Measurements from ENCODE around the gene SUPT3H. TPM values are rescaled to one million over a fixed set of nuclear protein-coding genes. Genes with fewer than 3 reads are reported as not detected.

Gene SUPT3H
- total RNA-seq, 1 donor from 2014 or later = 12.4 TPM

GRCh38 chr6:44782892-44783291 lies 594.8 kb downstream of the SUPT3H start:
- H3K4me3 Mint-ChIP-seq = no peak overlapping the region
- DNase-seq = no peak
- peaks cover 12% of the 10 kb centered on the region for H3K9me3 Mint-ChIP-seq
- no peak overlapping the region for H3K27ac Mint-ChIP-seq
- intact Hi-C loops (cut with micrococcal nuclease) = no loop called here
- no peaks in the 10 kb centered on the region for H3K36me3 Mint-ChIP-seq (ENCODE audit: low read depth)
- H3K4me1 Mint-ChIP-seq = peaks cover 7% of the 10 kb centered on the region
- H3K27me3 Mint-ChIP-seq = no peaks in the 10 kb centered on the region

- no peaks in the 10 kb centered on the region for H3K27me3 Mint-ChIP-seq
- H3K4me3 Mint-ChIP-seq = no peak overlapping the region
- no peaks in the 10 kb centered on the region for H3K4me1 Mint-ChIP-seq
- no peak for DNase-seq
- H3K9me3 Mint-ChIP-seq = peaks cover 12% of the 10 kb centered on the region
- intact Hi-C loops (cut with micrococcal nuclease) = no loop called here
- H3K27ac Mint-ChIP-seq = no peak overlapping the region
- H3K36me3 Mint-ChIP-seq (ENCODE audit: low read depth) = no peaks in the 10 kb centered on the region
Measured at GRCh38 chr6:44781912-44782597, 595.7 kb downstream of the SUPT3H start.

GRCh38 chr6:44780161-44780560 lies 597.6 kb downstream of the SUPT3H start:
- peaks cover 14% of the 10 kb centered on the region for H3K9me3 Mint-ChIP-seq
- H3K27ac Mint-ChIP-seq = no peak overlapping the region
- peaks cover 2% of the 10 kb centered on the region for H3K36me3 Mint-ChIP-seq (ENCODE audit: low read depth)
- no peak overlapping the region for H3K4me3 Mint-ChIP-seq
- no peaks in the 10 kb centered on the region for H3K4me1 Mint-ChIP-seq
- peaks cover 2% of the 10 kb centered on the region for H3K27me3 Mint-ChIP-seq
- intact Hi-C loops (cut with micrococcal nuclease) = no loop called here
- DNase-seq = no peak

- Mint-ChIP-seq H3K27me3 (peaks cover 2% of the 10 kb centered on the region), H3K36me3 (ENCODE audit: low read depth) (peaks cover 2% of the 10 kb centered on the region), H3K27ac (no peak overlapping the region), H3K4me1 (no peaks in the 10 kb centered on the region), H3K9me3 (peaks cover 13% of the 10 kb centered on the region), H3K4me3 (no peak overlapping the region)
- no peak for DNase-seq
- intact Hi-C loops (cut with micrococcal nuclease) = no loop called here
Measured at GRCh38 chr6:44779130-44779826, 598.5 kb downstream of the SUPT3H start.

Other genes with a start within 250 kb of the SUPT3H start
- 17.1 and 18.3 TPM in 2 replicates for gene RUNX2, start 49.6 kb downstream of the SUPT3H start, total RNA-seq

Data from activated CD4-positive, alpha-beta T cell treated with anti-CD3 and anti-CD28 coated beads, Interleukin-2, amount 10 ng/mL, durations not matched to agents 24 days and 14 days (primary cell).